Epithelial cell of proximal tubule (primary cell): ENCODE results near the gene SAMD8. TPM values are rescaled to one million over a fixed set of nuclear protein-coding genes. Genes with fewer than 3 reads are reported as not detected.
"Not testable (repeated sequence)": the region's sequence is repeated elsewhere in the genome, so short reads cannot be mapped to it uniquely, and the experiment has no call there.

ENCODE experiments used
- DNase-seq: peaks from one replicate; pipeline ENCODE4 v3.0.0-alpha.2; 2011; ENCODE audit warnings: low read depth
- H3K4me3 ChIP-seq: 2 replicates; pipeline ENCODE4 v1.5.1; 2011; ENCODE audit warnings: low read depth, mild to moderate bottlenecking, low read length
- total RNA-seq: library from RNA; depleted of rRNA; stranded (reverse); fragments of >200 nt; gene quantifications from 2 replicates; pipeline ENCODE4 v1.2.3, GENCODE V29; 2015
- TF ChIP-seq, protein P1 (sequence below): conservative IDR thresholded peaks from 2 replicates; pipeline ENCODE4 v1.5.1; 2012; ENCODE audit warnings: low read depth, mild to moderate bottlenecking, low read length

The SAMD8 gene
- total RNA-seq, 1 donor from 2014 or later, result 11.3 TPM

DNA sequence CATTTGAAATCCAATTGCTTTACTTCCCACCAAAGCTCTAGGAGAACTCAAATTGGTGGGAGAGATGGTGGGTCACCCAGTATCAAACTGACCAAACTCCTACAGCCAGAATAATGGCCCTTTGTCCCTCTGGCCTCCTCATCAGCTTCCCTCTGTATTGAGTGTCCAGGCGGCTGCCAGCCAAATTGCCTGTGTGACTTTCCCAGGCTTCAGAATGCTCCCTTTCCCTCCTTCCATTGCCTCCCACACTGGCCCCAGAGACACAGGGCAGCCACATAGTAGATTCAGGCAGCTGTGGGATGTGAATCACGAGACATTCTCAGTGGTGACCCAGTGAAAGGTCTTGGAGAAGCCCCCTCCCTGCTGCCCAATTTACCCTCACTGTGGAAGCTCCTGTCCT, 86.5 kb downstream of the SAMD8 start:
- DNase-seq, result no peak
- TF ChIP-seq, protein P1, sequence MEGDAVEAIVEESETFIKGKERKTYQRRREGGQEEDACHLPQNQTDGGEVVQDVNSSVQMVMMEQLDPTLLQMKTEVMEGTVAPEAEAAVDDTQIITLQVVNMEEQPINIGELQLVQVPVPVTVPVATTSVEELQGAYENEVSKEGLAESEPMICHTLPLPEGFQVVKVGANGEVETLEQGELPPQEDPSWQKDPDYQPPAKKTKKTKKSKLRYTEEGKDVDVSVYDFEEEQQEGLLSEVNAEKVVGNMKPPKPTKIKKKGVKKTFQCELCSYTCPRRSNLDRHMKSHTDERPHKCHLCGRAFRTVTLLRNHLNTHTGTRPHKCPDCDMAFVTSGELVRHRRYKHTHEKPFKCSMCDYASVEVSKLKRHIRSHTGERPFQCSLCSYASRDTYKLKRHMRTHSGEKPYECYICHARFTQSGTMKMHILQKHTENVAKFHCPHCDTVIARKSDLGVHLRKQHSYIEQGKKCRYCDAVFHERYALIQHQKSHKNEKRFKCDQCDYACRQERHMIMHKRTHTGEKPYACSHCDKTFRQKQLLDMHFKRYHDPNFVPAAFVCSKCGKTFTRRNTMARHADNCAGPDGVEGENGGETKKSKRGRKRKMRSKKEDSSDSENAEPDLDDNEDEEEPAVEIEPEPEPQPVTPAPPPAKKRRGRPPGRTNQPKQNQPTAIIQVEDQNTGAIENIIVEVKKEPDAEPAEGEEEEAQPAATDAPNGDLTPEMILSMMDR, result no peak
- H3K4me3 ChIP-seq, result no peak overlapping the region

DNA sequence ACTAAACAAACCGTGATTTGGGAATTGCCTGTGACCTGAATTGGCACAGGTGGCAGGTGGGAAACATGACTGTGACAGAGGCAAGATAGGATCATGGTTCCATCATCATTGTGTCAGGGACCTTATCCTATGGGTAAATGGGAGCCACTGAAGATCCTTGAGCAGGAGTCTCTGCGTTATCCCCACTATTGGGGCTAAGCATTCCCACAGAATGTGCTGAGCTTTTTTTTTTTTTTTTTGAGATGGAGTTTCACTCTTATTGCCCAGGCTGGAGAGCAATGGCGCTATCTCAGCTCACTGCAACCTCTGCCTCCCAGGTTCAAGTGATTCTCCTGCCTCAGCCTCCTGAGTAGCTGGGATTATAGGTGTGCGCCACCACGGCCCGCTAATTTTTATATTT, 88.5 kb downstream of the SAMD8 start:
- H3K4me3 ChIP-seq, DNase-seq: not testable (repeated sequence)

DNA sequence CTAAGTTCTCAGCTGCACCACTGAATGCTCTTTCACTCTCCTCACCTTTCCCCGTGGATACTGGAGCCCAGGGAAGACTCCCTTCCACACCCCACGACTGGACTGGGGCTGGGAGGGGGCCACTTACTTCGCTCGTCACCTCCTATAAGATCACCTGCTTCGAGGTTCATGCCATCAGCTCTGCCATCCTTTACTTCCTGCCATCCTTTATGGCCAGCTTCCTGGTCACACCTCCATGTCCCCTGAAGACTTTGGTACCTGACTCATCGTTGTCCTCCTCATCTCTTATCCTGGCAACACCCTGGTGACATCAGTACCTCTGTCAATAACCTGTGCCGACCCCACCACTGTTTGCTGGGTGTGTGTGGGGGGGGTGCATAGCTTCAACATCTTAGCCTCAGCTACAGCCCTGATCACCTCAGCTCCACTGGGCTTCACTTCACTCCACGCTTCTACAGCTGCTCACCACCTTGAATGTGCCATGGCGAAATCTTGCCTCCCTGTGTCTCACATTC, 90.4 kb downstream of the SAMD8 start:
- TF ChIP-seq, protein P1, result no peak
- DNase-seq, result no peak
- no peak overlapping the region for H3K4me3 ChIP-seq

DNA sequence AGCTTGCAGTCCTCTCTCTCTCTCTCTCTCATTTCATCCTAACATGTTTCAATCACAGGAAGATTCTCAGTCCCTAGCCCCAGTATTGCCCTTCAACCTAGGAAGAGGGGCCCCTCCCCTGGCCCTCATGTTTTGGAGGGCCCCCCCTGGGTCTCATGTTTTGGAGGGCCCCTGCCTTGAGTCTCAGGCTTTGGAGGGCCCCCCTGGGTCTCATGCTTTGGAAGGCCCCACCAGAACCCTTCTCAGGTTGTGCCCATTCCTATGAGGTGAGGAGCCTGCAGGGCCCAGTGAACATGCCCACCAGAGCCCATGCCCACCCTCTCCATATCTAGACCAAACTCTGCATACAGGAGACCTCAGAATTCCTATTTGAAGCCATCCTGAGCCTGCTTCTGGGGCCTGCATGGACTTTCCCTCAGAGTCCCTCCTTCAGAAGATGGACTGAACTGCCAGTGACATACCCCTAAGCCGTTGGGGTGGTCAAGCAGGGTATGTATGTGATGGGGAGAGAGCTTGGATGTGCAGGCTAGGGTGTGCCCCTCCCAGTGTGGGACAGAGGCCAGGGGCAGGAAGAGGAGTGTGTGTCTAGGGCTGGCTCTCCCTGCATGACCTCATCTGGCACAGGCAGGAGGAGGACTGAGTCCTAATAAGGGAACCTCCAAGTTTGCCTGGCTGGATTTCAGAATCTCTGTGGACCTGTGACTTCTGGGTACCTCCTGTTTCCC, 91.0 kb downstream of the SAMD8 start:
- H3K4me3 ChIP-seq, result no peak overlapping the region
- TF ChIP-seq, protein P1, result no peak
- DNase-seq, result no peak

DNA sequence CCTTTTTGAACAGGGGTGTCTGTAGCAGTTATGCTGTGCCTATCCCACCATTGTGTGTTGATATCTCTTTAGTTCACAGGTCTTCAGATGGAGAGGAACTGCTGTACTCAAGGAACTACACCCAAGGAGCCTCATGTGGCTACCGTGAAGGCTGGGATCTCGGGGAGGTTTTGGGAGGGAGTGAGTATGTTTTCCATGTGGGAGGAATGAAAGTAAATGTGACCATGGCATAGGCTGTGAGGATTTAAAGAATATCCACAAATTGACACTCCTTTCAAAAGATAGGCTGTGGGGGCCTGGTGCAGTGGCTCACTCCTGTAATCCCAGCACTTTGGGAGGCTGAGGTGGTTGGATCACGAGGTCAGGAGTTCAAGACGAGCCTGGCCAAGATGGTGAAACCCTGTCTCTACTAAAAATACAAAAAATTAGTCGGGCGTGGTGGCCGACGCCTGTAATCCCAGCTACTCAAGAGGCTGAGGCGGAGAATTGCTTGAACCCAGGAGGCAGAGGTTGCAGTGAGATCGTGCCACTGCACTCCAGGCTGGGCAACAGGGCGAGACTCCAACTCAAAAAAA, 91.7 kb downstream of the SAMD8 start:
- H3K4me3 ChIP-seq, DNase-seq: not testable (repeated sequence)

DNA sequence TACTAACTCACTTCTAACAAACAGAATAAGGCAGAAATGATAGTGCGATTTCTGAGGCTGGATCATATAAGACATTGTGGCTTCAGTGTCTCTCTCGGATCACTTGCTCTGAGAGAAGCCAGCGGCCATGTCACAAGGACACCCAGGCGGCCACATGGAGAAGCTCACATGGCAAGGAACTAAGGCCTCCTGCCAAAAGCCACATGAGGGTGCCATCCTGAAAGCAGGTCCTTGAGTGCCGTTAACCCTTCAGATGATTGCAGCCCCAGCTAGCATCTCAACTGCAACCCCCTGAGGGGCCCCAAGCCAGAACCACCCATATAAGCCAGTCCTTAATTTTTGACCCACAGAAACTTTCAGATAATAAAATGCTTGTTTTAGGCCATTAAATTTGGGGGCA, 92.3 kb downstream of the SAMD8 start:
- H3K4me3 ChIP-seq, result no peak overlapping the region
- TF ChIP-seq, protein P1, result no peak
- DNase-seq, result no peak

DNA sequence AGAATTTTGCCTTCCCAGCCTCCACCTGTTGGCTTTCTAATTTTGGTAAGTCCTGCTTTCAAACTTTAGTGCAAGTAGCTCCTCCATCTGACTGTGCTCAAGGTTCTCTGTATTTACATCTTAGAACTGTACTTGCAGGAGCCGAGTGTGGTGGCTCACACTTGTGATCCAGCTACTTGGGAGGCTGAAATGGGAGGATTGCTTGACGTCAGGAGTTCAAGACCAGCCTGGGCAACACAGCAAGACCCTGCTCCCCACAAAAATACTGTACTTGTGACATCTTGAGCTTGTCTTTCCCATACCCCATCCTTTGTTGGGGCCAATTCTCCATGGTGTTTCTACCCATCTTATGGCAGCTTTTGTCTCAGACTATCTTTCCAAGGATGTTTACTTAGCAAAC, 94.5 kb downstream of the SAMD8 start:
- TF ChIP-seq, protein P1, result no peak
- no peak for DNase-seq
- H3K4me3 ChIP-seq, result no peak overlapping the region

DNA sequence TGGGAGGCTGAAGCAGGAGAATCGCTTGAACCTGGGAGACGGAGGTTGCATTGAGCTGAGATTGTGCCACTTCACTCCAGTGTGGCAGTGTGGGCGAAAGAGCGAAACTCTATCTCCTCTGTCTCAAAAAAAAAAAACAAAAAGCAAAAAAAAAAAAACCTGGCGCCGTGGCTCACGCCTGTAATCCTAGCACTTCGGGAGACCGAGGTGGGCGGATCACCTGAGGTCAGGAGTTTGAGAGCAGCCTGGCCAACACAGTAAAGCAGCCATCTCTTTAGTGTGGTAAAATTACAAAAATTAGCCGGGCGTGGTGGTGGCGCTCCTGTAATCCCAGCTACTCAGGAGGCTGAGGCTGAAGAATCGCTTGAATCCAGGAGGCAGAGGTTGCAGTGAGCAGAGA, 95.2 kb downstream of the SAMD8 start:
- H3K4me3 ChIP-seq, DNase-seq: not testable (repeated sequence)
